ENCODE data around the gene GPR150. TPM values are rescaled to one million over a fixed set of nuclear protein-coding genes. Genes with fewer than 3 reads are reported as not detected.

Gene GPR150
- total RNA-seq, 4 donors from 2014 or later = 0.29 to 0.59 (median 0.29) TPM; not detected in 1

GRCh38 chr5:95605786-95606185 is 14.1 kb upstream of the GPR150 start:
- Histone ChIP-seq H3K27me3 (no peaks in the 10 kb centered on the region), H3K9me3 (no peaks in the 10 kb centered on the region), H3K4me1 (no peaks in the 10 kb centered on the region), H3K4me3 (no peak overlapping the region), H3K36me3 (peaks cover 0 to 7% of the 10 kb centered on the region in 2 donors), H3K27ac (no peak overlapping the region)
- TF ChIP-seq, protein P1, sequence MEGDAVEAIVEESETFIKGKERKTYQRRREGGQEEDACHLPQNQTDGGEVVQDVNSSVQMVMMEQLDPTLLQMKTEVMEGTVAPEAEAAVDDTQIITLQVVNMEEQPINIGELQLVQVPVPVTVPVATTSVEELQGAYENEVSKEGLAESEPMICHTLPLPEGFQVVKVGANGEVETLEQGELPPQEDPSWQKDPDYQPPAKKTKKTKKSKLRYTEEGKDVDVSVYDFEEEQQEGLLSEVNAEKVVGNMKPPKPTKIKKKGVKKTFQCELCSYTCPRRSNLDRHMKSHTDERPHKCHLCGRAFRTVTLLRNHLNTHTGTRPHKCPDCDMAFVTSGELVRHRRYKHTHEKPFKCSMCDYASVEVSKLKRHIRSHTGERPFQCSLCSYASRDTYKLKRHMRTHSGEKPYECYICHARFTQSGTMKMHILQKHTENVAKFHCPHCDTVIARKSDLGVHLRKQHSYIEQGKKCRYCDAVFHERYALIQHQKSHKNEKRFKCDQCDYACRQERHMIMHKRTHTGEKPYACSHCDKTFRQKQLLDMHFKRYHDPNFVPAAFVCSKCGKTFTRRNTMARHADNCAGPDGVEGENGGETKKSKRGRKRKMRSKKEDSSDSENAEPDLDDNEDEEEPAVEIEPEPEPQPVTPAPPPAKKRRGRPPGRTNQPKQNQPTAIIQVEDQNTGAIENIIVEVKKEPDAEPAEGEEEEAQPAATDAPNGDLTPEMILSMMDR (IDR thresholded peaks at IDR 0.05 in 4 of 5, conservative IDR thresholded peaks at IDR 0.05 in 1 of 5) = no peak
- TF ChIP-seq POLR2A (IDR thresholded peaks at IDR 0.05) = no peak
- in situ Hi-C loops (cut with MboI; ENCODE audit: low sequenced_read_pairs in 4 of 4) = no loop called here
- DNase-seq (no peak), ATAC-seq (no peak)
- intact Hi-C loops (cut with DNase I; ENCODE audit: low total_unique reads) = no loop called here

DNA sequence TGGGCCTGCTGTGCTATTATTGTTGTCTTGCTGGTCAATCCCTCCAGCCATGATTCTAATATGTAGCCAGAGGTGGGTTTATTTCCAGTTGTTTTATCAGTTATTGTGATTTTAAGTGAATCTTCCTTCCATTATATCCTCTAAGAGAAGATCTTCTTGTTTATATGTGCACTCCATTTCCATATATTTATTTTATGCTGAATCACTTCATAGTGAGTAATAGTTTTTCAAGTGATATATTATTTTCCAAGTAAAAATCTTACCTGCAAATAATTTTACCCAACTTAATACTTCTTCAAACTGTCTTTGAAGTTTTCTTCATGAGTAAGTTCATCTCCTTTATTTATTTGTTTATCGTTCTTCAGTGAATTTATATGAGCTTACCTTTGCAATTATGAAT is 13.5 kb upstream of the GPR150 start:
- H3K9me3 ChIP-seq = no peaks in the 10 kb centered on the region
- no peak overlapping the region for H3K4me3 ChIP-seq
- H3K27me3 ChIP-seq = no peaks in the 10 kb centered on the region
- no peak for DNase-seq
- no peaks in the 10 kb centered on the region for H3K4me1 ChIP-seq
- no peak for ATAC-seq
- intact Hi-C loops (cut with DNase I; ENCODE audit: low total_unique reads) (no loop called here), in situ Hi-C loops (cut with MboI; ENCODE audit: low sequenced_read_pairs in 4 of 4) (no loop called here)
- H3K36me3 ChIP-seq = peaks cover 0 to under 1% of the 10 kb centered on the region in 2 donors
- H3K27ac ChIP-seq = no peak overlapping the region
- no peak for TF ChIP-seq POLR2A (IDR thresholded peaks at IDR 0.05)
- TF ChIP-seq, protein P1 (IDR thresholded peaks at IDR 0.05 in 4 of 5, conservative IDR thresholded peaks at IDR 0.05 in 1 of 5) = no peak

- no peak overlapping the region for H3K27ac ChIP-seq
- H3K9me3 ChIP-seq = no peaks in the 10 kb centered on the region
- H3K4me3 ChIP-seq = no peak overlapping the region
- TF ChIP-seq, protein P1 (IDR thresholded peaks at IDR 0.05 in 4 of 5, conservative IDR thresholded peaks at IDR 0.05 in 1 of 5) = no peak
- TF ChIP-seq POLR2A (IDR thresholded peaks at IDR 0.05) = no peak
- no peaks in the 10 kb centered on the region for H3K4me1 ChIP-seq
- in situ Hi-C loops (cut with MboI; ENCODE audit: low sequenced_read_pairs in 4 of 4) (no loop called here), intact Hi-C loops (cut with DNase I; ENCODE audit: low total_unique reads) (no loop called here)
- H3K27me3 ChIP-seq = no peaks in the 10 kb centered on the region
- H3K36me3 ChIP-seq = no peaks in the 10 kb centered on the region
- ATAC-seq = no peak
- no peak for DNase-seq
Measured at GRCh38 chr5:95609711-95610110, 10.2 kb upstream of the GPR150 start.

- DNase-seq = no peak
- in situ Hi-C loops (cut with MboI; ENCODE audit: low sequenced_read_pairs in 4 of 4) (no loop called here), intact Hi-C loops (cut with DNase I; ENCODE audit: low total_unique reads) (no loop called here)
- H3K27me3 ChIP-seq = no peaks in the 10 kb centered on the region
- H3K27ac ChIP-seq = no peak overlapping the region
- no peaks in the 10 kb centered on the region for H3K36me3 ChIP-seq
- ATAC-seq = no peak
- TF ChIP-seq POLR2A (IDR thresholded peaks at IDR 0.05) = no peak
- TF ChIP-seq, protein P1 (IDR thresholded peaks at IDR 0.05 in 4 of 5, conservative IDR thresholded peaks at IDR 0.05 in 1 of 5) = no peak
- H3K4me1 ChIP-seq = no peaks in the 10 kb centered on the region
- H3K9me3 ChIP-seq = no peaks in the 10 kb centered on the region
- H3K4me3 ChIP-seq = no peak overlapping the region
Measured at GRCh38 chr5:95610546-95610945, 9.3 kb upstream of the GPR150 start.

GRCh38 chr5:95611396-95611795 is 8.5 kb upstream of the GPR150 start:
- in situ Hi-C loops (cut with MboI; ENCODE audit: low sequenced_read_pairs in 4 of 4) (no loop called here), intact Hi-C loops (cut with DNase I; ENCODE audit: low total_unique reads) (no loop called here)
- TF ChIP-seq, protein P1 (IDR thresholded peaks at IDR 0.05 in 4 of 5, conservative IDR thresholded peaks at IDR 0.05 in 1 of 5) = no peak
- no peak for TF ChIP-seq POLR2A (IDR thresholded peaks at IDR 0.05)
- DNase-seq = no peak
- H3K36me3 ChIP-seq = no peaks in the 10 kb centered on the region
- no peak overlapping the region for H3K4me3 ChIP-seq
- H3K27ac ChIP-seq = no peak overlapping the region
- H3K27me3 ChIP-seq = no peaks in the 10 kb centered on the region
- no peaks in the 10 kb centered on the region for H3K4me1 ChIP-seq
- ATAC-seq = no peak
- no peaks in the 10 kb centered on the region for H3K9me3 ChIP-seq

Measured in gastrocnemius medialis (tissue), 4 donors.